Osteocyte (in vitro differentiated cells): ENCODE measurements around the gene CFAP77. TPM values are rescaled to one million over a fixed set of nuclear protein-coding genes. Genes with fewer than 3 reads are reported as not detected.

Experiments used
- DNase-seq: peaks from one replicate; pipeline ENCODE4 v3.0.0; 2021; ENCODE audit warnings: mixed read lengths; ENCODE audit not compliant: unreplicated experiment; ENCODE audit errors: extremely low spot score
- H3K27ac Mint-ChIP-seq: one replicate; pipeline ENCODE4 v1.8.0; 2021; ENCODE audit warnings: mild to moderate bottlenecking, mixed read lengths; ENCODE audit not compliant: unreplicated experiment
- H3K27me3 Mint-ChIP-seq: one replicate; pipeline ENCODE4 v1.8.0; 2021; ENCODE audit warnings: mixed read lengths; ENCODE audit not compliant: unreplicated experiment
- H3K36me3 Mint-ChIP-seq: one replicate; pipeline ENCODE4 v1.8.0; 2021; ENCODE audit warnings: mixed read lengths; ENCODE audit not compliant: unreplicated experiment
- H3K4me1 Mint-ChIP-seq: one replicate; pipeline ENCODE4 v1.8.0; 2021; ENCODE audit warnings: mixed read lengths; ENCODE audit not compliant: unreplicated experiment
- H3K4me3 Mint-ChIP-seq: one replicate; pipeline ENCODE4 v1.8.0; 2021; ENCODE audit warnings: mild to moderate bottlenecking, moderate library complexity, mixed read lengths; ENCODE audit not compliant: unreplicated experiment
- H3K9me3 Mint-ChIP-seq: one replicate; pipeline ENCODE4 v1.8.0; 2021; ENCODE audit warnings: mixed read lengths; ENCODE audit not compliant: unreplicated experiment
- CTCF ChIP-seq: fragments of 200-600 bp; sonication (generic); IDR thresholded peaks from 2 replicates; pipeline ENCODE4 v1.5.0; 2021; ENCODE audit warnings: antibody characterized with exemption, mild to moderate bottlenecking, moderate library complexity
- total RNA-seq: library from RNA; stranded (reverse); gene quantifications from 2 replicates; pipeline ENCODE4 v1.2.1, GENCODE V29; 2021

The CFAP77 gene
- total RNA-seq, 1 donor from 2014 or later, result 0.48 TPM

- H3K9me3 Mint-ChIP-seq, result no peaks in the 10 kb centered on the region
- no peaks in the 10 kb centered on the region for H3K4me1 Mint-ChIP-seq
- no peaks in the 10 kb centered on the region for H3K27me3 Mint-ChIP-seq
- peaks cover 46% of the 10 kb centered on the region for H3K36me3 Mint-ChIP-seq
- no peak overlapping the region for H3K27ac Mint-ChIP-seq
- TF ChIP-seq CTCF, result no peak
- no peak for DNase-seq
- no peak overlapping the region for H3K4me3 Mint-ChIP-seq
Observed at GRCh38 chr9:132615774-132616173, 205.8 kb downstream of the CFAP77 start.

- H3K36me3 Mint-ChIP-seq, result peaks cover 42% of the 10 kb centered on the region
- H3K27me3 Mint-ChIP-seq, result no peaks in the 10 kb centered on the region
- no peak overlapping the region for H3K4me3 Mint-ChIP-seq
- no peaks in the 10 kb centered on the region for H3K4me1 Mint-ChIP-seq
- DNase-seq, result no peak
- H3K9me3 Mint-ChIP-seq, result no peaks in the 10 kb centered on the region
- no peak for TF ChIP-seq CTCF
- H3K27ac Mint-ChIP-seq, result no peak overlapping the region
Observed at GRCh38 chr9:132616725-132617124, 206.7 kb downstream of the CFAP77 start.

GRCh38 chr9:132622159-132622558 is 212.1 kb downstream of the CFAP77 start:
- Mint-ChIP-seq H3K27ac (no peak overlapping the region), H3K4me1 (no peaks in the 10 kb centered on the region), H3K27me3 (no peaks in the 10 kb centered on the region), H3K36me3 (peaks cover 39% of the 10 kb centered on the region), H3K9me3 (no peaks in the 10 kb centered on the region), H3K4me3 (no peak overlapping the region)
- DNase-seq, result no peak
- no peak for TF ChIP-seq CTCF

Other genes with a start within 250 kb of the CFAP77 start
- 6.2 and 6.7 TPM in 2 replicates for gene NTNG2, start 248.2 kb upstream of the CFAP77 start, total RNA-seq
- 53.6 and 54.4 TPM in 2 replicates for gene SETX, start 55.2 kb upstream of the CFAP77 start, total RNA-seq
- 11.3 and 12.7 TPM in 2 replicates for gene TTF1, start 3.4 kb upstream of the CFAP77 start, total RNA-seq
- not detected in 2 replicates for gene BARHL1, start 172.4 kb downstream of the CFAP77 start, total RNA-seq